ENCODE data around the gene HHAT.
A peak's percentile ranks its signal among the peaks of the same experiment; 100 is the strongest.

Gene HHAT

DNA sequence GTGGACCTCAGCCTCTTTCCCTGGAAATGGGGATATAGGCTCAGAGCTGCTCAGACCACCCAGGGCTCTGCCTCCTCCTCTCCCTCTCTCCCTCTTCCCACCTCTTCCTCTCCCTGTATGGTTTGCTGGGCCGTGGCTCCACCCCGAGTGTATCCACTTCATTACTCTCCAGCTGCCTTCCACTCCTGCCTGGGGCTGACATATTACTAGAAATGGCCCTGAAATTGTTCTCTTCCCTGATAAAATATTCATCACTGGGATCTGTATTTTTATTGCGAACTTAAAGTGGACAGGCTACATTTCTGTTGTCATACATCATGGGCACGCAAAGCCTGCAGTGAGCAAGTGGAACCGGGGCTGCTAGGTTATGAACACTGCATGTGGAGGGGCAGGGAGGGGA, 225.0 kb downstream of the HHAT start:
- DNase-seq (ENCODE audit: low read depth, low spot score): no peak
- in situ Hi-C loops (cut with HindIII; ENCODE audit: low sequenced_read_pairs): no loop called here
- TF ChIP-seq, protein P1, sequence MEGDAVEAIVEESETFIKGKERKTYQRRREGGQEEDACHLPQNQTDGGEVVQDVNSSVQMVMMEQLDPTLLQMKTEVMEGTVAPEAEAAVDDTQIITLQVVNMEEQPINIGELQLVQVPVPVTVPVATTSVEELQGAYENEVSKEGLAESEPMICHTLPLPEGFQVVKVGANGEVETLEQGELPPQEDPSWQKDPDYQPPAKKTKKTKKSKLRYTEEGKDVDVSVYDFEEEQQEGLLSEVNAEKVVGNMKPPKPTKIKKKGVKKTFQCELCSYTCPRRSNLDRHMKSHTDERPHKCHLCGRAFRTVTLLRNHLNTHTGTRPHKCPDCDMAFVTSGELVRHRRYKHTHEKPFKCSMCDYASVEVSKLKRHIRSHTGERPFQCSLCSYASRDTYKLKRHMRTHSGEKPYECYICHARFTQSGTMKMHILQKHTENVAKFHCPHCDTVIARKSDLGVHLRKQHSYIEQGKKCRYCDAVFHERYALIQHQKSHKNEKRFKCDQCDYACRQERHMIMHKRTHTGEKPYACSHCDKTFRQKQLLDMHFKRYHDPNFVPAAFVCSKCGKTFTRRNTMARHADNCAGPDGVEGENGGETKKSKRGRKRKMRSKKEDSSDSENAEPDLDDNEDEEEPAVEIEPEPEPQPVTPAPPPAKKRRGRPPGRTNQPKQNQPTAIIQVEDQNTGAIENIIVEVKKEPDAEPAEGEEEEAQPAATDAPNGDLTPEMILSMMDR (IDR thresholded peaks at IDR 0.05; ENCODE audit: low read depth, low read length): no peak
- H3K4me3 ChIP-seq (ENCODE audit: low read depth, low read length): no peak overlapping the region

DNA sequence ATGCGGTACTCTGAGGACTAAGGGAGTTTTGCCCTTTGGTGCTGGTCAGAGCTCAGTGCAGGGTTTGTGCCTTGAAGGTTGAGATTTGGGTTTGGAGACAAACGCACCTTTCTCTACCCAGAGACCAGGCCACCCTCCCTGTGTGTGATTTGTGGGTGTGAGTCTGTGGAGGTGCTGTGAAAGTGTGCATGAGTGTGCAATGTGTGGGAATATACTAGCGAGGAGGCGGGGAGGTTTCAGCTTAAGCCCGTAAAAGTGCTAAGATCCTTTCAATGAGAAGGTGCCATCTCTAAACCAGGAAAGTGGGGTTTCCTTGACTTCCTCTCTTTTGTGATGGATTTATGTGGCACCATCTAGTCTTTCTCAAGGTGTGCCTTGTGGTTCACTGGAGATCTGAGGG, 225.7 kb downstream of the HHAT start:
- no peak for DNase-seq (ENCODE audit: low read depth, low spot score)
- in situ Hi-C loops (cut with HindIII; ENCODE audit: low sequenced_read_pairs): no loop called here
- no peak overlapping the region for H3K4me3 ChIP-seq (ENCODE audit: low read depth, low read length)
- TF ChIP-seq, protein P1 (IDR thresholded peaks at IDR 0.05; ENCODE audit: low read depth, low read length): no peak

DNA sequence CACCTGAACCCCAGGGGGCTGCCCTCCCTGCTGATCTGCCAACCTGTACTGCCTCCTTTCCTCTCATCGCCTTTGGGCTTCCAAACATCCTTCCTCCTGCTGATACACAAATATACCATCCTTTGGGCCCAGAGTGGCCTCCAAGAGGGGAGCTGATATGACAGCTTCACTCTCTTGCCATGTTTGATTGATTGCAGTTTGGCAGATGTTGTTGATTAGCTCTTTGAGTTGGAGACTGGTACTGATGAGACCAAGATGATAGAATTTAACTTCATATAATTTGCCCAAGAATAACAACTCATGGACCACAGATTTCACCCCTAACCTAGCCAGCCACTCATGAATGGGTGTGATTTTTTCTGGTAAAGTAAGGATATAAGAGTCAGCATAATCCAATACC, 227.8 kb downstream of the HHAT start:
- no peak for DNase-seq (ENCODE audit: low read depth, low spot score)
- no peak overlapping the region for H3K4me3 ChIP-seq (ENCODE audit: low read depth, low read length)
- TF ChIP-seq, protein P1 (IDR thresholded peaks at IDR 0.05; ENCODE audit: low read depth, low read length): no peak
- in situ Hi-C loops (cut with HindIII; ENCODE audit: low sequenced_read_pairs): no loop called here

DNA sequence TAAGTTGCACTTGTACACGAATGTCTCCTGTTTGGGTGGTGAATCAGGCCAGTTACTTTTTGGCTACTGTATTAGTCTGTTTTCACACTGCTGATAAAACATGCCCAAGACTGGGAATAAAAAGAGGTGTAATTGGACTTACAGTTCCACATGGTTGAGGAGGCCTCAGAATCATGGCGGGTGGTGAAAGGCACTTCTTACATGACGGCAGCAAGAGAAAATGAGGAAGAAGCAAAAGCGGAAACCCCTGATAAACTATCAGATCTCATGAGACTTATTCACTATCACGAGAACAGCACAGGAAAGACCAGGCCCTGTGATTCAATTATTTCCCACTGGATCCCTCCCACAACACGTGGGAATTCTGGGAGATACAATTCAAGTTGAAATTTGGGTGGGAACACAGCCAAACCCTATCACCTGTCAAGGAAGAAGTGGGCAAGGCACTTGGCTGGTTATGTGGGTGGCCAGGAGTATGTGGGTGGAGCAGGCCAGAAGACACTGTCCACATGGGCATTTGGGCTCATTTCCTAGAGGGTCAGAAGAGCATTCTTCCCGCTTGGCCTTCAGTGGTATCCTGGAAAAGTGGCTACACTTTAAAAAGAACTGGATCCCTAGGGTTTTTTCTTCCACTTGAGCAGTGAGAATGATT, 228.8 kb downstream of the HHAT start:
- in situ Hi-C loops (cut with HindIII; ENCODE audit: low sequenced_read_pairs): no loop called here

DNA sequence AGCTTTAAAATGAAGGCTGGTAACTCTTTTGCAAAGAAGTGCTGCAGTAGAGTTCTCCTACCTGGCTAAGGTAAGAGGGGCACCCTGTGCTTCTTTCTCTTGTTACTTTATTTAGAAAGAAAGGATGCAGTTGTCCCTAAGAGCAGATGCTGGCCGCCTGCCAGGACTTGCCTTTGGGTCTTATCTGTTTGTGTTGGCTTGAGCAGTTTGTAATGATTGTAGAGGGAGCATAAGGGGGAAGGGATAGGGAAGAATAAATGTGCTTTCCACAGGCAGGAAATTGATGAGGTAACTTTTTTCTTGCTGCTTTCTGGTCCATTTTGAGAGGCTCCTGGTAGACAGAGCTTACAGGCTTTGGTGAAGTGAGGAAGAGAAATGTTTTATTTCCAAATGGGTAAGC, 229.6 kb downstream of the HHAT start:
- DNase-seq (ENCODE audit: low read depth, low spot score): peak; percentile 32
- H3K4me3 ChIP-seq (ENCODE audit: low read depth, low read length): no peak overlapping the region
- TF ChIP-seq, protein P1 (IDR thresholded peaks at IDR 0.05; ENCODE audit: low read depth, low read length): no peak
- in situ Hi-C loops (cut with HindIII; ENCODE audit: low sequenced_read_pairs): no loop called here

More for the DNA sequence above, 228.8 kb downstream of the HHAT start:
- DNase-seq (ENCODE audit: low read depth, low spot score): no peak
- TF ChIP-seq, protein P1 (IDR thresholded peaks at IDR 0.05; ENCODE audit: low read depth, low read length): no peak
- H3K4me3 ChIP-seq (ENCODE audit: low read depth, low read length): no peak overlapping the region

DNA sequence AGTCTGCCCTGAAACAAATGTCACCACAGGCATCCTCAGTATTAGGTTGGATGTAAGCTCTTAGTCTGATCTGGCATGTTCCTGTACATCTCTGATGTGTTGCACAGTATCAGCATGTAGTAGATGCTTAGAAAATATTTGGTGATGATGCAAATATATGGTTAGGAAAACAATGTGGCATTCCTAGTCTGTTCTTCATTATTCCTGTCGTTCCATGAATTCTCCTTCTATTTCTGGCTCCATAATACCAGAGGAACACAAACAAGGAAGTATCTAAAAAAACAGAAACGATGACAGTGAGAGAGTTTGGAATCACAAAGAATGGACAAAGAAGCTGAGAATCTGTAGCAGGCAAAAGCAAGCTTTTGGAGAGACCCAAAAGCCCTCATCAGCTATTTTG, 236.6 kb downstream of the HHAT start:
- TF ChIP-seq, protein P1 (IDR thresholded peaks at IDR 0.05; ENCODE audit: low read depth, low read length): no peak
- no peak for DNase-seq (ENCODE audit: low read depth, low spot score)

More for the DNA sequence above, 236.6 kb downstream of the HHAT start:
- in situ Hi-C loops (cut with HindIII; ENCODE audit: low sequenced_read_pairs): no loop called here
- H3K4me3 ChIP-seq (ENCODE audit: low read depth, low read length): no peak overlapping the region
